ENCODE results near the gene TNKS1BP1. TPM values are rescaled to one million over a fixed set of nuclear protein-coding genes. Genes with fewer than 3 reads are reported as not detected.
"Not testable (repeated sequence)": the region's sequence is repeated elsewhere in the genome, so short reads cannot be mapped to it uniquely, and the experiment has no call there.

The TNKS1BP1 gene
- total RNA-seq, 1 donor from 2014 or later = 147 TPM

GRCh38 chr11:57299150-57299737 lies 25.5 kb downstream of the TNKS1BP1 start:
- Histone ChIP-seq H3K36me3 (peaks cover 56% of the 10 kb centered on the region), H3K27me3 (ENCODE audit: low read depth) (no peaks in the 10 kb centered on the region), H3K27ac (no peak overlapping the region), H3K4me3 (no peak overlapping the region), H3K9me3 (peaks cover 13% of the 10 kb centered on the region), H3K4me1 (peaks cover 22% of the 10 kb centered on the region)
- DNase-seq (no peak), ATAC-seq (no peak)
- TF ChIP-seq, protein P1, sequence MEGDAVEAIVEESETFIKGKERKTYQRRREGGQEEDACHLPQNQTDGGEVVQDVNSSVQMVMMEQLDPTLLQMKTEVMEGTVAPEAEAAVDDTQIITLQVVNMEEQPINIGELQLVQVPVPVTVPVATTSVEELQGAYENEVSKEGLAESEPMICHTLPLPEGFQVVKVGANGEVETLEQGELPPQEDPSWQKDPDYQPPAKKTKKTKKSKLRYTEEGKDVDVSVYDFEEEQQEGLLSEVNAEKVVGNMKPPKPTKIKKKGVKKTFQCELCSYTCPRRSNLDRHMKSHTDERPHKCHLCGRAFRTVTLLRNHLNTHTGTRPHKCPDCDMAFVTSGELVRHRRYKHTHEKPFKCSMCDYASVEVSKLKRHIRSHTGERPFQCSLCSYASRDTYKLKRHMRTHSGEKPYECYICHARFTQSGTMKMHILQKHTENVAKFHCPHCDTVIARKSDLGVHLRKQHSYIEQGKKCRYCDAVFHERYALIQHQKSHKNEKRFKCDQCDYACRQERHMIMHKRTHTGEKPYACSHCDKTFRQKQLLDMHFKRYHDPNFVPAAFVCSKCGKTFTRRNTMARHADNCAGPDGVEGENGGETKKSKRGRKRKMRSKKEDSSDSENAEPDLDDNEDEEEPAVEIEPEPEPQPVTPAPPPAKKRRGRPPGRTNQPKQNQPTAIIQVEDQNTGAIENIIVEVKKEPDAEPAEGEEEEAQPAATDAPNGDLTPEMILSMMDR (IDR thresholded peaks at IDR 0.05) = no peak
- intact Hi-C loops (cut with DNase I) = no loop called here

DNA sequence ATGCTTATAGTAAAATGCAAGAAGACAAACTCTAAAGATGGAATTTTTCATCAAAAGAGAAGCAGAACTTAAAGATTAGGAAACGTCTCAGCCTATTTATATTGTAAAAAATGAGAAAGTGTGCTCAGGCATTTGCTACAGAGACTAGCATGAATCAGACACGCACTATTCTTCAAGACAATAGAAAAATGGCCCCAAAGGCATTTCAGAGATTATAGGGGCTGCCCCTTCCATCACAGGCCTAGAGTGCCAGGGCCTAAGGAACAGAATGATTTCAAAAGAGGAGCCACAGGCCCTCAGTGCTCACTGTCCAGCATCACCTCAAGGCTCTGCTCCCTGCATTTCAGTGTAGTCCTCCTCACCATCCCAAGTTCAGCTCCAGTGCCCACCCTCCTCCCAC lies 27.5 kb downstream of the TNKS1BP1 start:
- ATAC-seq (no peak), DNase-seq (no peak)
- peaks cover 40% of the 10 kb centered on the region for H3K36me3 ChIP-seq
- H3K27me3 ChIP-seq (ENCODE audit: low read depth) = no peaks in the 10 kb centered on the region
- no peak overlapping the region for H3K27ac ChIP-seq
- peaks cover 20% of the 10 kb centered on the region for H3K4me1 ChIP-seq
- TF ChIP-seq, protein P1 (IDR thresholded peaks at IDR 0.05) = no peak
- intact Hi-C loops (cut with DNase I) = no loop called here
- no peak overlapping the region for H3K4me3 ChIP-seq
- H3K9me3 ChIP-seq = peaks cover 13% of the 10 kb centered on the region

DNA sequence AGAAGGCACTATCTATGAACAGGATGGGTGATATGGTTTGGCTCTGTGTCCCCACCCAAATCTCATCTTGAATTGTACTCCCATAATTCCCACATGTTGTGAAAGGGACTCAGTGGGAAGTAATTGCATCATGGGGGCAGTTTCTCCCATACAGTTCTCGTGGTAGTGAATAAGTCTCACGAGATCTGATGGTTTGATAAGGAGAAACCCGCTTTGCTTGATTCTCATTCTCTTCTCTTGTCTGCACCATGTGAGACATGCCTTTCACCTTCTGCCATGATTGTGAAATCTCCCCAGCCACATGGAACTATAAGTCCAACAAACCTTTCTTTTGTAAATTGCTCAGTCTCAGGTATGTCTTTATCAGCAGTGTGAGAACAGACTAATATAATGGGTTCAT lies 28.5 kb downstream of the TNKS1BP1 start:
- Histone ChIP-seq H3K27ac (peak overlapping the region; percentile 68), H3K36me3 (peaks cover 30% of the 10 kb centered on the region), H3K4me1 (peaks cover 20% of the 10 kb centered on the region), H3K9me3 (peaks cover 13% of the 10 kb centered on the region)
- H3K4me3 ChIP-seq; intact Hi-C loops (cut with DNase I); ATAC-seq; DNase-seq; H3K27me3 ChIP-seq (ENCODE audit: low read depth): not testable (repeated sequence)

- ATAC-seq (peak; percentile 85 to 92), DNase-seq (no peak)
- H3K9me3 ChIP-seq = peaks cover 8% of the 10 kb centered on the region
- intact Hi-C loops (cut with DNase I) = no loop called here
- H3K27me3 ChIP-seq (ENCODE audit: low read depth) = no peaks in the 10 kb centered on the region
- TF ChIP-seq, protein P1 (IDR thresholded peaks at IDR 0.05) = no peak
- H3K4me1 ChIP-seq = peaks cover 25% of the 10 kb centered on the region
- no peak overlapping the region for H3K4me3 ChIP-seq
- H3K36me3 ChIP-seq = peaks cover 13% of the 10 kb centered on the region
- H3K27ac ChIP-seq = peak overlapping the region; percentile 68
These were observed 30.3 kb downstream of the TNKS1BP1 start for GRCh38 chr11:57294225-57295131.

DNA sequence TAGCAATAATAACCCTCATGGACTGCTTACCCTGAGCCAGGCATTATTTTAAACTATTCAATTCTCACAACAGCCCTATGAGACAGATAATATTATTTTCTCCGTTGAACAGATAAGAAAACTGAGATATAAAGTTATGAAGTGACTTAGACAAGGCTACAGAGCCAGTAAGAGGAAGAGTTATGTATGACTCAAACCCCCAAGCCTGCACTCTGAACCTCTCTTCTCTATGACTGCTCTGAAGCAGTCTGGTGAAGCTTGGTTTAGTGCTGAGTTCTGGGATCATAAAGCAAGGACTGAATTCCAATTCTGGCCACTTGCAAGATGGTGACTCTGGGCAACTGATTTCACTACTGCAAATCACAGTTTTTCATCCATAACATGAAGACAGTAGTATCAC lies 34.5 kb downstream of the TNKS1BP1 start:
- DNase-seq (no peak), ATAC-seq (no peak)
- no peaks in the 10 kb centered on the region for H3K9me3 ChIP-seq
- no peak overlapping the region for H3K4me3 ChIP-seq
- H3K27me3 ChIP-seq (ENCODE audit: low read depth) = no peaks in the 10 kb centered on the region
- intact Hi-C loops (cut with DNase I) = no loop called here
- no peak overlapping the region for H3K27ac ChIP-seq
- TF ChIP-seq, protein P1 (IDR thresholded peaks at IDR 0.05) = no peak
- peaks cover 27% of the 10 kb centered on the region for H3K4me1 ChIP-seq
- H3K36me3 ChIP-seq = no peaks in the 10 kb centered on the region
